GM23338 (cell line): ENCODE measurements around the gene SNAPC2. TPM values are rescaled to one million over a fixed set of nuclear protein-coding genes. Genes with fewer than 3 reads are reported as not detected.

Experiments used
- ATAC-seq: fragments of 200-7000 bp; cut with Tn5 transposase; 3 replicates; pipeline ENCODE4 v1.9.1; 2020
- DNase-seq: peaks from one replicate; pipeline ENCODE4 v3.0.0-alpha.2; 2015; ENCODE audit warnings: low spot score
- H2AFZ ChIP-seq: fragments of 200-600 bp; sonication (generic); 2 replicates; pipeline ENCODE4 v1.8.0; 2016; ENCODE audit warnings: antibody characterized with exemption, mild to moderate bottlenecking, moderate library complexity
- H3F3A ChIP-seq: fragments of 200-600 bp; sonication (generic); replicated peaks from 2 replicates; pipeline ENCODE4 v1.8.0; 2017; ENCODE audit warnings: antibody characterized with exemption, mixed run types, low read depth
- H3K27ac ChIP-seq: fragments of 200-600 bp; sonication (generic); 2 replicates; pipeline ENCODE4 v1.6.1; 2016; ENCODE audit warnings: low read depth
- H3K27me3 ChIP-seq: fragments of 200-600 bp; sonication (generic); 2 replicates; pipeline ENCODE4 v1.8.0; 2016; ENCODE audit warnings: mild to moderate bottlenecking, mixed run types, moderate library complexity; ENCODE audit not compliant: insufficient read depth
- H3K36me3 ChIP-seq: fragments of 200-600 bp; sonication (generic); 2 replicates; pipeline ENCODE4 v1.8.0; 2016; ENCODE audit warnings: mild to moderate bottlenecking; ENCODE audit not compliant: insufficient read depth
- H3K4me1 ChIP-seq: fragments of 200-600 bp; sonication (generic); 2 replicates; pipeline ENCODE4 v1.8.0; 2016; ENCODE audit warnings: mild to moderate bottlenecking, moderate library complexity; ENCODE audit not compliant: insufficient read depth
- H3K4me2 ChIP-seq: fragments of 200-600 bp; sonication (generic); 2 replicates; pipeline ENCODE4 v1.7.1; 2017; ENCODE audit warnings: mixed run types
- H3K4me3 ChIP-seq: fragments of 200-600 bp; sonication (generic); 2 replicates; pipeline ENCODE4 v1.6.1; 2016; ENCODE audit warnings: mixed run types
- H3K79me2 ChIP-seq: fragments of 200-600 bp; sonication (generic); replicated peaks from 2 replicates; pipeline ENCODE4 v1.8.0; 2017; ENCODE audit warnings: mild to moderate bottlenecking; ENCODE audit not compliant: insufficient read depth
- H3K9me2 ChIP-seq: fragments of 200-600 bp; sonication (generic); 2 replicates; pipeline ENCODE4 v1.8.0; 2017; ENCODE audit not compliant: insufficient read depth
- H4K20me1 ChIP-seq: fragments of 200-600 bp; sonication (generic); replicated peaks from 2 replicates; pipeline ENCODE4 v1.8.0; 2017; ENCODE audit warnings: mild to moderate bottlenecking; ENCODE audit not compliant: insufficient read depth
- H3K27ac Mint-ChIP-seq: 2 replicates; pipeline ENCODE4 v1.8.0; 2020; ENCODE audit warnings: inconsistent platforms, mild to moderate bottlenecking, moderate library complexity, mixed read lengths
- H3K27me3 Mint-ChIP-seq: 3 replicates; pipeline ENCODE4 v1.8.0; 2022; ENCODE audit warnings: low read depth, mild to moderate bottlenecking, moderate library complexity, mixed read lengths, inconsistent platforms; ENCODE audit not compliant: insufficient read depth, poor library complexity
- H3K36me3 Mint-ChIP-seq: 3 replicates; pipeline ENCODE4 v1.8.0; 2021; ENCODE audit warnings: low read depth, mild to moderate bottlenecking, inconsistent platforms, moderate library complexity, mixed read lengths
- H3K4me1 Mint-ChIP-seq: 3 replicates; pipeline ENCODE4 v1.8.0; 2020; ENCODE audit warnings: mild to moderate bottlenecking, inconsistent platforms, mixed read lengths
- H3K4me3 Mint-ChIP-seq: 3 replicates; pipeline ENCODE4 v1.8.0; 2021; ENCODE audit warnings: moderate library complexity, mild to moderate bottlenecking, inconsistent platforms, mixed read lengths
- H3K9me3 Mint-ChIP-seq: 3 replicates; pipeline ENCODE4 v1.8.0; 2020; ENCODE audit warnings: moderate library complexity, mild to moderate bottlenecking, inconsistent platforms, mixed read lengths
- CREB1 ChIP-seq: fragments of 250-450 bp; sonication (Bioruptor Pico); IDR thresholded peaks from 2 replicates; pipeline ENCODE4 v1.5.0; 2020; ENCODE audit warnings: low read depth, mild to moderate bottlenecking, moderate library complexity
- CTCF ChIP-seq, 2 experiments: fragments of 200-600 bp in 1 of 2; sonication (generic) in 1 of 2; conservative IDR thresholded peaks; 2 replicates each; pipeline versions ENCODE4 v1.5.1 to v1.6.1; 2016 to 2017; ENCODE audit warnings: antibody characterized with exemption in 2 of 2, low read depth in 2 of 2, mild to moderate bottlenecking in 2 of 2, moderate library complexity in 1 of 2
- ETS1 ChIP-seq: IDR thresholded peaks from 2 replicates; pipeline ENCODE4 v1.6.1; 2016; ENCODE audit warnings: antibody characterized with exemption
- EZH2 ChIP-seq: fragments of 200-600 bp; sonication (generic); IDR thresholded peaks from one replicate; pipeline ENCODE4 v1.8.0; 2017; ENCODE audit warnings: antibody characterized with exemption, mild to moderate bottlenecking, low read depth; ENCODE audit not compliant: unreplicated experiment
- EZH2phosphoT487 ChIP-seq: fragments of 200-600 bp; sonication (generic); IDR thresholded peaks from one replicate; pipeline ENCODE4 v1.8.1; 2018; ENCODE audit warnings: antibody characterized with exemption; ENCODE audit not compliant: unreplicated experiment
- NANOG ChIP-seq: IDR thresholded peaks from 2 replicates; pipeline ENCODE4 v1.6.1; 2016; ENCODE audit warnings: antibody characterized with exemption, borderline replicate concordance
- POLR2AphosphoS5 ChIP-seq: IDR thresholded peaks from 2 replicates; pipeline ENCODE4 v1.6.1; 2016; ENCODE audit warnings: antibody characterized with exemption, low read depth
- REST ChIP-seq: IDR thresholded peaks from one replicate; pipeline ENCODE4 v1.6.1; 2018; ENCODE audit warnings: antibody characterized with exemption; ENCODE audit not compliant: unreplicated experiment
- STAT1 ChIP-seq: IDR thresholded peaks from one replicate; pipeline ENCODE4 v1.6.1; 2016; ENCODE audit warnings: antibody characterized with exemption; ENCODE audit not compliant: unreplicated experiment
- ZNF114 ChIP-seq: fragments of 250-450 bp; sonication (Bioruptor Pico); IDR thresholded peaks from 2 replicates; pipeline ENCODE4 v1.5.0; 2020; ENCODE audit warnings: mild to moderate bottlenecking, moderate library complexity
- ZNF331 ChIP-seq: fragments of 250-450 bp; sonication (Bioruptor Pico); IDR thresholded peaks from 2 replicates; pipeline ENCODE4 v1.5.0; 2020; ENCODE audit warnings: low read depth, mild to moderate bottlenecking, moderate library complexity
- polyA plus RNA-seq: library from polyadenylated mRNA; unstranded; fragments of >200 nt; fragmentation: Nextera tagmentation; extraction: Ambion mirVana; gene quantifications from 2 replicates; pipeline ENCODE4 v1.2.1, GENCODE V29; 2016
- total RNA-seq: library from RNA; depleted of rRNA; stranded (reverse); fragments of >200 nt; shearing (Covaris generic); gene quantifications from 2 replicates; pipeline ENCODE4 v1.2.3, GENCODE V29; 2014

Gene SNAPC2
- total and polyA plus RNA-seq, 2 experiments from 2014 or later, result 17.1 to 25.1 TPM

- peak; percentile 41 for DNase-seq
- no peak overlapping the region for H3K4me2 ChIP-seq
- H3K4me1 Mint-ChIP-seq, result no peaks in the 10 kb centered on the region; the same call in 2 of the 3 replicates
- no peak for TF ChIP-seq NANOG
- TF ChIP-seq STAT1, result no peak
- no peak for TF ChIP-seq ZNF331 (CRISPR knock-in tag)
- peak; percentile 56 to 60 for TF ChIP-seq CTCF (conservative IDR thresholded peaks at IDR 0.05; ENCODE audit: low read depth in 2 of 2)
- peak; percentile 48 for ATAC-seq
- H3K4me1 ChIP-seq, result no peaks in the 10 kb centered on the region
- H3K27me3 ChIP-seq, result no peaks in the 10 kb centered on the region
- no peak overlapping the region for H3K4me3 ChIP-seq
- peaks cover 74% of the 10 kb centered on the region for H3K36me3 Mint-ChIP-seq
- H3F3A ChIP-seq, result peaks cover 24% of the 10 kb centered on the region
- no peak overlapping the region for H3K27ac Mint-ChIP-seq
- H4K20me1 ChIP-seq, result peaks cover 14% of the 10 kb centered on the region; the same call in 1 of the 2 replicates
- no peak overlapping the region for H3K27ac ChIP-seq
- H3K4me3 Mint-ChIP-seq, result no peak overlapping the region
- peaks cover 28% of the 10 kb centered on the region; the same call in 1 of the 2 replicates for H3K36me3 ChIP-seq
- H3K27me3 Mint-ChIP-seq, result peaks cover 9% of the 10 kb centered on the region
- no peaks in the 10 kb centered on the region for H3K9me2 ChIP-seq
- no peaks in the 10 kb centered on the region for H3K9me3 Mint-ChIP-seq
- peaks cover 7% of the 10 kb centered on the region; the same call in 1 of the 2 replicates for H3K79me2 ChIP-seq
- H2AFZ ChIP-seq, result no peak overlapping the region
Measured at GRCh38 chr19:7933411-7933810, 13.3 kb downstream of the SNAPC2 start.

GRCh38 chr19:7933828-7934725 is 13.9 kb downstream of the SNAPC2 start:
- H3K4me1 Mint-ChIP-seq, result no peaks in the 10 kb centered on the region; the same call in 2 of the 3 replicates
- TF ChIP-seq EZH2 (no peak), ETS1 (no peak), POLR2AphosphoS5 (no peak), EZH2phosphoT487 (no peak), REST (no peak), CREB1 (no peak), CTCF (conservative IDR thresholded peaks at IDR 0.05; ENCODE audit: low read depth in 2 of 2) (no peak), ZNF114 (no peak), ZNF331 (CRISPR knock-in tag) (no peak)

More at GRCh38 chr19:7933828-7934725, 13.9 kb downstream of the SNAPC2 start:
- H4K20me1 ChIP-seq, result peaks cover 20% of the 10 kb centered on the region
- no peaks in the 10 kb centered on the region for H3K27me3 ChIP-seq
- H3K4me3 Mint-ChIP-seq, result no peak overlapping the region
- H3K79me2 ChIP-seq, result peaks cover 14% of the 10 kb centered on the region
- DNase-seq (no peak), ATAC-seq (no peak)
- H3K36me3 ChIP-seq, result peaks cover 35% of the 10 kb centered on the region
- H3K9me3 Mint-ChIP-seq, result no peaks in the 10 kb centered on the region
- H3K4me2 ChIP-seq, result no peak overlapping the region
- H3K27ac Mint-ChIP-seq, result no peak overlapping the region
- peaks cover 22% of the 10 kb centered on the region for H3F3A ChIP-seq
- no peaks in the 10 kb centered on the region for H3K4me1 ChIP-seq
- no peaks in the 10 kb centered on the region for H3K9me2 ChIP-seq
- no peak overlapping the region for H3K27ac ChIP-seq
- H3K36me3 Mint-ChIP-seq, result peaks cover 74% of the 10 kb centered on the region
- peaks cover 6% of the 10 kb centered on the region for H3K27me3 Mint-ChIP-seq
- no peak overlapping the region for H3K4me3 ChIP-seq
- no peak overlapping the region for H2AFZ ChIP-seq
